DMS114 treated with DMSO at 0.1 percent for 48 hours (cell line): ENCODE data around the gene DMBT1.
"Not testable (repeated sequence)": the region's sequence is repeated elsewhere in the genome, so short reads cannot be mapped to it uniquely, and the experiment has no call there.

Experiments used
- DNase-seq: peaks from one replicate; lab custom pipeline; 2025; ENCODE audit not compliant: unreplicated experiment; lab: John Stamatoyannopoulos, UW

Gene DMBT1

GRCh38 chr10:122577311-122577885 is 16.8 kb downstream of the DMBT1 start:
- no peak for DNase-seq

GRCh38 chr10:122586070-122586469 is 25.5 kb downstream of the DMBT1 start:
- not testable (repeated sequence) for DNase-seq

GRCh38 chr10:122587098-122587760 is 26.7 kb downstream of the DMBT1 start:
- DNase-seq, result no peak

- DNase-seq, result no peak
These were observed 27.8 kb downstream of the DMBT1 start for GRCh38 chr10:122588381-122588780.

- DNase-seq, result no peak
These were observed 29.6 kb downstream of the DMBT1 start for GRCh38 chr10:122590153-122590552.

GRCh38 chr10:122591736-122592135 is 31.2 kb downstream of the DMBT1 start:
- no peak for DNase-seq

- no peak for DNase-seq
These were observed 31.6 kb downstream of the DMBT1 start for GRCh38 chr10:122592161-122592560.

- DNase-seq, result no peak
These were observed 57.1 kb downstream of the DMBT1 start for GRCh38 chr10:122617476-122618270.

GRCh38 chr10:122618461-122619165 is 58.1 kb downstream of the DMBT1 start:
- DNase-seq, result no peak

- not testable (repeated sequence) for DNase-seq
These were observed 60.4 kb downstream of the DMBT1 start for GRCh38 chr10:122620961-122621360.

- DNase-seq, result no peak
These were observed 64.0 kb downstream of the DMBT1 start for GRCh38 chr10:122624546-122624945.

- DNase-seq, result no peak
These were observed 70.0 kb downstream of the DMBT1 start for GRCh38 chr10:122630526-122630925.

GRCh38 chr10:122632031-122632430 is 71.5 kb downstream of the DMBT1 start:
- no peak for DNase-seq

- DNase-seq, result no peak
These were observed 72.0 kb downstream of the DMBT1 start for GRCh38 chr10:122632576-122632975.

GRCh38 chr10:122636953-122637352 is 76.4 kb downstream of the DMBT1 start:
- DNase-seq, result no peak

GRCh38 chr10:122637376-122637775 is 76.8 kb downstream of the DMBT1 start:
- DNase-seq, result no peak

- no peak for DNase-seq
These were observed 77.6 kb downstream of the DMBT1 start for GRCh38 chr10:122638106-122638505.

GRCh38 chr10:122639801-122640200 is 79.2 kb downstream of the DMBT1 start:
- DNase-seq, result no peak

GRCh38 chr10:122640921-122641320 is 80.4 kb downstream of the DMBT1 start:
- no peak for DNase-seq

- no peak for DNase-seq
These were observed 82.4 kb downstream of the DMBT1 start for GRCh38 chr10:122642726-122643605.
